HCT116 (cell line): ENCODE results near the gene CLN6.

ENCODE experiments used
- CEBPB ChIP-seq: IDR thresholded peaks from 2 replicates; pipeline ENCODE4 v1.6.1; 2012; ENCODE audit warnings: low read depth
- JUND ChIP-seq: IDR thresholded peaks from 2 replicates; pipeline ENCODE4 v1.6.1; 2012
- POLR2AphosphoS5 ChIP-seq: IDR thresholded peaks from 2 replicates; pipeline ENCODE4 v1.6.1; 2011; ENCODE audit warnings: mild to moderate bottlenecking, low read depth, low read length, moderate library complexity
- YY1 ChIP-seq: IDR thresholded peaks from 2 replicates; pipeline ENCODE4 v1.6.1; 2011; ENCODE audit warnings: low read length, low read depth, moderate library complexity, mild to moderate bottlenecking; ENCODE audit not compliant: insufficient replicate concordance; ENCODE audit errors: extremely low read depth
- TF ChIP-seq, protein P1 (sequence below), 3 experiments: fragments of 200-600 bp in 1 of 3; sonication (generic) in 1 of 3; IDR thresholded peaks in 2 of 3; conservative IDR thresholded peaks in 1 of 3; 2 replicates each; pipeline ENCODE4 v1.5.1; 2012 to 2017; ENCODE audit warnings: low read depth in 2 of 3, low read length in 2 of 3, antibody characterized with exemption in 1 of 3, borderline replicate concordance in 1 of 3, control low read depth in 1 of 3, mild to moderate bottlenecking in 1 of 3, mixed read lengths in 1 of 3, mixed run types in 1 of 3, moderate library complexity in 1 of 3; ENCODE audit not compliant: insufficient read depth in 1 of 3
- TF ChIP-seq, protein P2 (sequence below): IDR thresholded peaks from 2 replicates; pipeline ENCODE4 v1.6.1; 2012; ENCODE audit warnings: low read depth

DNA sequence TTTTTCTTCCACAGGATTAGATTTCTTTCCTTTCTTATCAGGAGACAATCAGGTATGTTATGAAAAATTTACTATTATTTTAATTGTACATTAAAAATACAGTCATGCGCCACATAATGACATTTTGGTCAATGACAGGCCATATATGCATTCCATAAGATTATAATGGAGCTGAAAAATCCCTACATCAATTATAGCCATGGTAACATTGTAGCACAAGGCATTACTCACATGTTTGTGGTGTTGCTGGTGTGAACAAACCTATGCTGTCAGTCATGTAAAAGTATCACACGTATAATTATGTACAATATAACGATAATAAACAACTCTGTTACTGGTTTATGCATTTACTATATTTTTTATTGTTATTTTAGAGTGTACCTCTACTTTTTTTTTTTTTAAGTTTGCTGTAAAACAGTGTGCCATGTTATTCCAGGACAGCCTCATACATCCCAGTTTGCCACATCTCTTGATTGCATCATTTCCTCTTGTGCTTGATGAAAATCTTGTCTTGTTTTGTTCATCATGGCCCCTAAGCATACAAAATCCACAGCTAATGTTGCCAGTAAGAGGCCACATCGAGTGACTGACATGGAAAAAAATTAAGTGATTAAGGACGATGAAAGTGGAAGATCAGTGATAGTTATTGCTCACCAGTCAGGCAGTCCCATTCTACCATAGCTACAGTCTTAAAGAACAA, 45.8 kb downstream of the CLN6 start:
- TF ChIP-seq, protein P1, sequence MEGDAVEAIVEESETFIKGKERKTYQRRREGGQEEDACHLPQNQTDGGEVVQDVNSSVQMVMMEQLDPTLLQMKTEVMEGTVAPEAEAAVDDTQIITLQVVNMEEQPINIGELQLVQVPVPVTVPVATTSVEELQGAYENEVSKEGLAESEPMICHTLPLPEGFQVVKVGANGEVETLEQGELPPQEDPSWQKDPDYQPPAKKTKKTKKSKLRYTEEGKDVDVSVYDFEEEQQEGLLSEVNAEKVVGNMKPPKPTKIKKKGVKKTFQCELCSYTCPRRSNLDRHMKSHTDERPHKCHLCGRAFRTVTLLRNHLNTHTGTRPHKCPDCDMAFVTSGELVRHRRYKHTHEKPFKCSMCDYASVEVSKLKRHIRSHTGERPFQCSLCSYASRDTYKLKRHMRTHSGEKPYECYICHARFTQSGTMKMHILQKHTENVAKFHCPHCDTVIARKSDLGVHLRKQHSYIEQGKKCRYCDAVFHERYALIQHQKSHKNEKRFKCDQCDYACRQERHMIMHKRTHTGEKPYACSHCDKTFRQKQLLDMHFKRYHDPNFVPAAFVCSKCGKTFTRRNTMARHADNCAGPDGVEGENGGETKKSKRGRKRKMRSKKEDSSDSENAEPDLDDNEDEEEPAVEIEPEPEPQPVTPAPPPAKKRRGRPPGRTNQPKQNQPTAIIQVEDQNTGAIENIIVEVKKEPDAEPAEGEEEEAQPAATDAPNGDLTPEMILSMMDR (IDR thresholded peaks at IDR 0.05 in 2 of 3, conservative IDR thresholded peaks at IDR 0.05 in 1 of 3; ENCODE audit: borderline replicate concordance in 1 of 3, insufficient read depth in 1 of 3, low read depth in 2 of 3, low read length in 2 of 3): no peak
- TF ChIP-seq CEBPB (no peak), POLR2AphosphoS5 (no peak), YY1 (no peak), JUND (no peak)
- TF ChIP-seq, protein P2, sequence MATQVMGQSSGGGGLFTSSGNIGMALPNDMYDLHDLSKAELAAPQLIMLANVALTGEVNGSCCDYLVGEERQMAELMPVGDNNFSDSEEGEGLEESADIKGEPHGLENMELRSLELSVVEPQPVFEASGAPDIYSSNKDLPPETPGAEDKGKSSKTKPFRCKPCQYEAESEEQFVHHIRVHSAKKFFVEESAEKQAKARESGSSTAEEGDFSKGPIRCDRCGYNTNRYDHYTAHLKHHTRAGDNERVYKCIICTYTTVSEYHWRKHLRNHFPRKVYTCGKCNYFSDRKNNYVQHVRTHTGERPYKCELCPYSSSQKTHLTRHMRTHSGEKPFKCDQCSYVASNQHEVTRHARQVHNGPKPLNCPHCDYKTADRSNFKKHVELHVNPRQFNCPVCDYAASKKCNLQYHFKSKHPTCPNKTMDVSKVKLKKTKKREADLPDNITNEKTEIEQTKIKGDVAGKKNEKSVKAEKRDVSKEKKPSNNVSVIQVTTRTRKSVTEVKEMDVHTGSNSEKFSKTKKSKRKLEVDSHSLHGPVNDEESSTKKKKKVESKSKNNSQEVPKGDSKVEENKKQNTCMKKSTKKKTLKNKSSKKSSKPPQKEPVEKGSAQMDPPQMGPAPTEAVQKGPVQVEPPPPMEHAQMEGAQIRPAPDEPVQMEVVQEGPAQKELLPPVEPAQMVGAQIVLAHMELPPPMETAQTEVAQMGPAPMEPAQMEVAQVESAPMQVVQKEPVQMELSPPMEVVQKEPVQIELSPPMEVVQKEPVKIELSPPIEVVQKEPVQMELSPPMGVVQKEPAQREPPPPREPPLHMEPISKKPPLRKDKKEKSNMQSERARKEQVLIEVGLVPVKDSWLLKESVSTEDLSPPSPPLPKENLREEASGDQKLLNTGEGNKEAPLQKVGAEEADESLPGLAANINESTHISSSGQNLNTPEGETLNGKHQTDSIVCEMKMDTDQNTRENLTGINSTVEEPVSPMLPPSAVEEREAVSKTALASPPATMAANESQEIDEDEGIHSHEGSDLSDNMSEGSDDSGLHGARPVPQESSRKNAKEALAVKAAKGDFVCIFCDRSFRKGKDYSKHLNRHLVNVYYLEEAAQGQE: no peak
